GM19468 (cell line): ENCODE results near the gene COQ6.
"Not testable (repeated sequence)": the region's sequence is repeated elsewhere in the genome, so short reads cannot be mapped to it uniquely, and the experiment has no call there.

Source experiments
- ATAC-seq: cut with Tn5 transposase; IDR thresholded peaks from one replicate; pipeline ENCODE4 v1.9.1; 2021; ENCODE audit warnings: mild to moderate bottlenecking, moderate library complexity, moderate number of reproducible peaks; ENCODE audit not compliant: unreplicated experiment; ENCODE audit errors: extremely low read depth

COQ6 gene

DNA sequence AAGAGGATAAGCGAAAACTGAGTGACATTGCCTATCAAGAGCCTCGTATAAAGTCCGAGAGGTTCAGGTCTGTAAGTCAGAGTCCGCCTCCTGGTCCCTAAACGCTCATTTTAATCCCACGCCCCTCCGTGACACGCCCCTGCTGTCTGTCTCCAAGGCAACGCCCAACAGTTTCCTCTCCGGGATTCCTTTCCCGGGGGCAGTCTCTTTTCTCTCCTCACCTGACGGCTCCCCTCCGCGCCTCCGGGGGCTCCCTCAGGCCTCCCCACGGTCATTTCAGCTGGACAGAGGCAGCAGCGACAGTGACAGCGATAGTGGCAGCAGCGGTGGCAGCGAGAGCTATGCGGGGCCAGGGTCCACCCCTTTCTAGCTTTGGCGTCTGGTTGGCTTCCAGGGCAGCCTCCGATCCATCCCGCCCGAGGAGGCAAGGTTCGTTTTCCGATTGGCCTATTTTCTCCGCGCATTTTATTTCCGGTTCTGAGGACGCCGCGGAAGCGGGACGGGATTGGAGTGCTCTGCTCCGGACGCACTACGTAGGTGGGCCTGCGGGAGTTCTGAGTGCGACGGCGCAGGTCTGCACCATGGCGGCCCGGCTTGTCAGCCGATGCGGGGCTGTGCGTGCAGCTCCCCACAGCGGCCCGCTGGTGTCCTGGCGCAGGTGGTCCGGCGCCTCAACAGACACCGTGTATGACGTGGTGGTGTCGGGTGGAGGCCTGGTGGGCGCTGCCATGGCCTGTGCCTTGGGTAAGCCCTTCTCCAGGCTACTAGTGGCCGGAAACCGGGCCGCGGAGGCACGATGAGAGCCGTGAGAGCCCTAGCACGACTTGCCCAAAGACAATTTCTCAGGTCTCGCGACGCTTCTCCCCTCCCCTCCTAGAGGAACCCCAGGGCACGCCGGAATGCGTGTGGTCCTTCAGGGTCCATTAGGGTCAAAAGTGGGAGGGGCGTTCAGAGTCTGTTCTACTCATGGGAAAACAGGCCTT is at the start of gene COQ6, which contains the start of gene FAM161B:
COQ6 (plus strand) TSS at position 551 of the 983 bp plus-strand sequence; CDS start at position 582, 31 bp downstream.
FAM161B (minus strand) TSS at position 343 of the 983 bp plus-strand sequence; CDS start at position 275, 68 bp downstream.
- ATAC-seq = peak; percentile 94

DNA sequence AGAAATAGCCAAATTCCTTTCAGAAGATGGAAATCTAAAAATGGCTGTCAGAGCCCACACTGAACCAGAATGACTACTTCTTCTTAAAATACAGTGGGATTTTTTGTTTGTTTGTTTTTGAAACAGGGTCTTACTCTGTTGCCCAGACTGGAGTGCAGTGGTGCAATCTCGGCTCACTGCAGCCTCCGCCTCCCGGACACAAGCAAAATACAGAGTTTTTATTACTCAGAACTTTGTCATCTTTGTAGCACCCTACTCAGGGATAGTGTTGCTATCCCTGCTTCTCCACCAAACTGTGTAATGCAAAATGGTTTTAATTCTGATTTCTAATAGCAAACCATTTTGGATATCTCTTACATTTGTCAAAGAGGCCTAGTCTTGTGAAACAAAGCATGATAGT is 47.1 kb upstream of the COQ6 start:
- no peak for ATAC-seq

DNA sequence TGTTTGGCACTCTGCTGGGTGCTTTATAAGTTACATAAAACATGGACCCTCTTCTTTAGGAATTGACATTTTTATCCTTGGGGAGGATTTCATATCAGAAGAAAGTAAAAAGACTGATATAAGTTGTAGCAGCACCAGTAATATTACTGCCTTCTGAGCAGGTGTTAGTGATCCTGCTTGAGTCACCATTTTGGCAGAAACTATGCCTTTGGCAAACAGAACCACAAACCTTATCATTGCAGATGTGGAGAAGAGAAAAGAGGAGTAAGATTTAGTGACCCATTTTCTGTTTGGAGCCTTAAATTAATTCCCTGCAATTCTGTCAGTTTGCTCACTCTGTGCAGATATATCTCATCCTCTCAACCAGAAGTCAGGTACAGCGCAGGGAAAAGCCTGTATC is 40.4 kb upstream of the COQ6 start:
- ATAC-seq = no peak

DNA sequence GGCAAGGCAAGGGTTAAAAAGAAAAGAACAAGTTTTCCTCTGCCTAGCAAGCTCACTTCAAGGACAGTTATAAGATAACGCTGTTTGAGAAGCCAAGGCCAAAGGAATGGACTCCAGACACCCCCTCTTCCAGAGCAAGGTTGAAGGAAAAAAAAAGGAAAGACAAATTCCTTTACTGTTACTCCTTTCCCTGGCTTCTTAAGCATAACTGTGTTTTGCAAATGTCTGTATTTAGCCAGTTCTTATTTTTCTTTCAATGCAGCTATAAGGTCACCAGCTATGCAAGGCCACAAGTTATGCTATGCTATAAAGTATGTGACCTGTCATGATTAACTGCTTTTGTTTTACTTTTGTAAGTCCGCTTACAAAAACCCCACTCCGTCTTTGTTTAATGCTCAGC is 36.8 kb upstream of the COQ6 start:
- no peak for ATAC-seq

DNA sequence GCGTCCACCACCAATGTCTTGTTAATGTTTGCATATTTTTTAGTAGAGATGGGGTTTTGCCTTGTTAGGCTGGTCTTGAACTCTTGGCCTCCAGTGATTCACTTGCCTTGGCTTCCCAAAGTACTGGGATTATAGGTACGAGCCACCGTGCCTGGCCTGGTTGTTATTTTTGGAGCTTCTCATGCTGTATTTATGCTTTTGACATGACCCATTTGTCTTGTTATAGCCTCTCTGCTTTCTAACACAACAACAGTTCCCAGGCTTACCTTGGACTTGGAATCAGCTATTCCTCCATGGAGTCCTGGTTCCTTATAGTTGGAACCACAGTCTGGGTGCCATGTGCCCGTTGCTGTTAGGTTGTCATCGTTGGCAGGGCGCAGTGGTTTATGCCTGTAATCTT is 33.8 kb upstream of the COQ6 start:
- no peak for ATAC-seq

DNA sequence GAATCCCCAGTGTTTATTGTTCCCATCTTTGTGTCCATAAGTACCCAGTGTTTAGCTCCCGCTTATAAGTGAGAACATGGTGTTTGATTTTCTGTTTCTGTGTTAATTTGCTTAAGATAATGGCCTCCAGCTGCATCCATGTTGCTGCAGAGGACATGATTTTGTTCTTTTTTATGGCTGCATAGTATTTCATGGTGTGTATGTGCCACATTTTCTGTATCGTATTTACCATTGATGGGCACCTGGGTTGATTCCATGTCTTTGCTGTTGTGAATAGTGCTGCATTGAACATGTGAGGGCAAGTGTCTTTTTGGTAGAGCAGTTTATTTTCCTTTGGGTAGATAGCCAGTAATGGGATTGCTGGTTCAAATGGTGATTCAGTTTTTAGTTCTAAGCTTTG is 30.6 kb upstream of the COQ6 start:
- ATAC-seq = not testable (repeated sequence)

DNA sequence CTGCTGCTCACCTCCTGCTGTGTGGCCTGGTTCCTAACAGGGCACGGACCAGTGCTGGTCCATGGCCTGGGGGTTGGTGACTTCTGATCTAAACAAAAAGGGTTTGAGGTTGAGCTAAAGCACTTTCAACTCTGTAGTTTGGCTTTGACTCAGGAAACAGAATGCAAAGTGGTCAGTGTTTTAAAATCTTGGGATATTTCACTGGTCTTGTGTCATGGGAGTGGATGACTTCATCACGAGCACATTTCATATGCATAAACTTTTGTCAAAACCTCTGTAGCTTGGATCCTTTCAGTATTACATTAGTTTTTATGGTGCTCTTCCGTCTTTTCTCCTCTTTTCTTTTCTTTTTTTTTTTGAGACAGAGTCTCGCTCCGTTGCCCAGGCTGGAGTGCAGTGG is 25.8 kb upstream of the COQ6 start:
- no peak for ATAC-seq

DNA sequence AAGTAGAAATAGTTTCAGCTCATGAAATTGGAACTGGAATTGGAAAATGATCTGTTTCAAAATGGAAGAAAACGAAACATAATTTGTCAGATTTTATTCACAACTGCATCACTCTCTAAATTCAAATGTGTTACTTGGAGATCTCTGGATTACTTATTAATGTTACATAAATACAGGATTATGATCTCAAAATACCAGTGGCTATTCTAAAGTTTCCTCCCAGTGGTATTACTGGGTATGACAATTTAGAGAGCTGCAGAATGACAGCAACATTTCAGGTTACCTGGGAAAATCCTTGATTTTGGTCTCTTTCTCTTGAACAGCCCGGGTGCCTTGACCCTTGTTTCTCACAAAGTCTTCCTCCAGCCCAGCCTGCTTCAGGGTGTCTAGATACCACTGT is 14.4 kb upstream of the COQ6 start:
- ATAC-seq = no peak

DNA sequence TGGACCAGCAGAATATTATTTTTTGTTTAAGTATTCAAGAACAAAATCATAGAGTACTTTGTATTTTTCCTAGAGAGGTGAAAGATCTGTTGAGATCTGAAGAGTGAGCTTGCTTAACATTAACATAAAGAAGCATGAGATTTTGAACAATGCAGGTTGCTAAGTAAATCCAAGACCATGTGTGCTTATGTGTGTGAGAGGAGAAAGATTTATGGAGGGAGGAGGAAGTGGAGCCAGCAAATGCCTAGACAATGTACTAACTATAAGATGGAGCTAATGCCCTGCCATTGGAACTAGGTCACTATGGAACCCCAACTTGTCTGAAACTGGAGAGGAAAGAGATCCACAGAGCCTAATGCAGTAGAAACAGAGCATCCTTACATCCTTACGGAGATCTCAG is 13.6 kb upstream of the COQ6 start:
- no peak for ATAC-seq

DNA sequence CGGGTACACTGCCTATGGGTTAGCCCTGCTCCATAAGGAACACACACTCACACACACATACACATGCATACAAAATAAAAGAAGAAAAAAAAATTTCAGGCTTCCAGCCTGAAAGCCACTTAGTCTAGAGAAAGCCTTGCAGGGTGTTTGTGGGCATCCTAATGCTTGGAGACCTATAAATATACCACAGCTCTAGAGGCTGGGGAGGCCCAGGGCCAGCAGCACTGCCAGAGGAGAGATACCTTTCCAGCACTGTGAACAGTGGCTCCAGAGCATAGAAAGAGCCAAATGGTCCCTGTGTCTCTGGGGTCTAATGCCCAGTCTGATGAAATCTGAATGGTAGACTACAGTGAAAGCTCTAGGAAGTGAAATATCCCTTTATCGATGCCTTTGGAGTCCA is 13.1 kb upstream of the COQ6 start:
- no peak for ATAC-seq

DNA sequence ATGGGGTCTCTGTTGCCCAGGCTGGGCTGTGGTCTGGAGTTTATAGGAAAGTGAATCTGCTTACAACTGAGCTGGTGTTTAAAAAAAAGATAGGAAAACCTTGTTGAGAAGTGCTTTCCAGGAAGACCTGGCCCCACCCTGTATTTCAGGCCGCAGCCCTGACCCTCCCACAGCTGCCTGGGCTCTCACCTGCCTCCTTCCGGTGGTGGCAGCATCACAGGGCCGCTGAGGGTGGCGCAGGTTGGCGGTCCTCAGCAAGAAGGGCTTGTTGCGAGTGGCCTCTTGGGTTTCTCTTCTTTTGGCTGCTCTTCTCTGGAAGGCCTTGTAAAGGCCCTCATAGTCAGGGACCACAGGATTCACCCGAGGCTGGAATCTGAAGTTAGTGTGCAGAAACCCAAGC is 7.9 kb upstream of the COQ6 start:
- ATAC-seq = no peak

DNA sequence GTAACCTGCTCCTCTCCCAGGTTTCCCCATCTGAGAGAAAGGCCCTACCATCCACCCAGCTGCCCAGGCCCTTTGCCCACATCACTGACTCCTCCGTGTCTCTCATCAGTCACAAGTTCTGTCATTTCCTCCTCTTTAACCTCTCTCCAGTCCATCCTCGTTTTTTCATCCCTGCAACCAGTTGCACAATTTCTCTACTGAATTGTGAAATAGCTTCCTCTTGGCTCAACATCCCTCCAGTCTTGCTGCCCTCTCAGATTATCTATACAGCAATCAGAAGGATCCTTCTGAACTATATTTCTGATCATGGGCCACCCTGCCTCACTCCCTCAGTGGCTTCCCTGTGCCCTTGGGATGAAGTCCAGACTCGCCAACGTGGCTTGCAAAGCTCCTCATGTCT is 7.0 kb upstream of the COQ6 start:
- ATAC-seq = no peak

DNA sequence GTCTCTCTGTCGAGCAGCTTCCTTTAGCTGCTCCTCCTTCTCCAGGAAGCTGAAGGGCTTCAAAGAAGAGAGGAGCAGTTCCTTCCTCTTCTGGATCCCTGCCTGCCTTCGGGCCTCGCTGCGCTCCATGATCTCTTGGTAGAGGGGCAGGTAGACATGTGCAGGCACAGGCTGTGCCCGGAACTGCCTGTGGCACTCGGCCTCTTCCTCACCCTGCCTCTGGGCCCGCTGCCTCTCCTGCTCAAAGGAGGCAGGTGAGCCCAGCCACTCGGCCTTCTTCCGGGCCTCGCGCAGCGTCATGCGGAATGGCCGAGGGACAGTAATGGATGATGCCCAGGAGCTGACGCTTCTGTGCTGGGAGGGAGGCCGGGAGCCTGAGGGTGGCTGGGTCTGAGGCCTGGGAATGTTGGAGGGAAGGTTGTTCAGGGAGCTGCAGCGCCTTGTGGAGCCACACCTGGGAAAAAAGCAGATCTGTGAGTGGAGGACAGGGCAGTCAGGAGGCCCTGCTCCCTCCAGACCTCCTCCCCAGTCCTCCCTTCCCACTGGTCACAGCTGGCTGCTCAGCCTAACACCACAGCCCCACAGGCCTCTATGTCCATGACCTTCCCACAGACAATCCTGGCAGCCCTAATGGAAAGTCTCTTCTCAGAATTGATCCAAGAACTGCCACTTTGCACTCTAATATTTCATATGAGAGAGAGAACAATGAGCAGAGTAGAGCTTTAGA is 5.5 kb upstream of the COQ6 start:
- no peak for ATAC-seq

DNA sequence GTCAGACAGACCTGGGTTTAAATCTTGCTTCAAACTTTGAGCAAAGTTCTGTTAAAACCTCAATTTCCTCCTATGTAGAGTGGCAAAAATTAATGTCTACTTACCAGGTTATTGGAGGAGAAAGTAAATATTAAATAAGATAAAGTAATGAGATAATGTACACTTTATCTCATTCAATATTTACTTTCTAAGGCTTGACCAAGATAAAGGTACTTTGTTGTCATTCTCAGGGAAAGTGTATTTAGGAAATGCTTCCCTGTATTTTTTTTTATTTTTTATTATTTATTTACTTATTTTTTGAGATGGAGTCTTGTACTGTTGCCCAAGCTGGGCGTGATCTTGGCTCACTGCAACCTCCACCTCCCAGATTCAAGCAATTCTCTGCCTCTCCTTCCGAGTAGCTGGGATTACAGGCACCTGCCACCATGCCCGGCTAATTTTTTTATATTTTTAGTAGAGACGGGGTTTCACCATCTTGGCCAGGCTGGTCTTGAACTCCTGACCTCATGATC is 4.9 kb upstream of the COQ6 start:
- ATAC-seq = no peak

DNA sequence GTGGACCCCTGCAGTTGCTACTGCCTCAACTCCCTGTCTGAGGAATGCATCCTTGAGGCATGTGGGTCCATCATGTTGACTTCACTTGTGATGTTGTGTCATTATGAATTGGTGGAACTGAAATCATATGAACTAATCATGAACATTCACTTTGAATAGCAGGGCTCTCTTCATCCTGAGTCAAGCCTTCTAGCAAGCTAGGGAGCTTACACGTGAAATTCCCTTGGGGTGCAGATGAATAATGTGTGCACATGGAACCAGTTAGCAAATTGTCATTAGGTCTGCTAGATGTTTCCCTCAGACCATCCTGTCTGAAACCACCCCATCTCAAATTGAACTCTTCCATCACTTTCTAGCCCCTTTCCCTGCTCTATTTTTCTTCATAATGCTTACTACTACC is 3.6 kb downstream of the COQ6 start:
- no peak for ATAC-seq

DNA sequence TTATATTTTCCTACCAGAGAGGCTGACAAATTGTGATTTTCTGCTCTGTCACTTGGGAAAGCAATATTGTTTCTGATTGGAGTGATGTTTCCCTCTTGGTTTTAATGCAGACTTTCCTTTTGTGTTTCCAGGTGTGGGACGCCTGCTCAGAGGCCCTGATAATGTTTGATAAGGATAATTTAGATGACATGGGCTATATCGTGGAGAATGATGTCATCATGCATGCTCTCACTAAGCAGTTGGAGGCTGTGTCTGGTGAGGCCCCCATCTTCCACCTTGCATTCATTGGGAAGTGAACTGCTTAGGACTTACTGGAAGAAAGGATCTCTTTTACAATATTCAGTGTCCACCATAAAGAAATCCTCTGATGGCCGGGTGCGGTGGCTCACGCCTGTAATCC is 5.6 kb downstream of the COQ6 start:
- ATAC-seq = no peak

DNA sequence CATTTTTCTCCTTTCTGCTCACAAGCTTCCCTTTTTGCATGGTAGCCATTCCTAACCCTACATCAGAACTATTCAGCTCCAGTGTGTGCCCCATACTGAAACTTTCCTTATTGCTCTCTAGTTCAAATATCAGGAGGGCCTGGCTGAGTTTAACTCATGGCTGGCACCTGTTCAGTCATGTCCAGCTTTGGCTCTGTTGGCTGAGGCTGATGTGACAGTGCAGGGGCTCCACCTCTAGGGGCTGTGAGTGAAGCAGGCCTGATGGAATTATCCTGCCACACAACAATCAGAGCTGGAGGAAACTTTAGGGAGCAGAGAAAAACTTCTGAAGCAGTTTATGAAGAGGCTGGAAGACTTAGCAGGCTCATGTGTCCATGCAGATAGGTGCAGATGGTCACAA is 8.5 kb downstream of the COQ6 start:
- no peak for ATAC-seq

DNA sequence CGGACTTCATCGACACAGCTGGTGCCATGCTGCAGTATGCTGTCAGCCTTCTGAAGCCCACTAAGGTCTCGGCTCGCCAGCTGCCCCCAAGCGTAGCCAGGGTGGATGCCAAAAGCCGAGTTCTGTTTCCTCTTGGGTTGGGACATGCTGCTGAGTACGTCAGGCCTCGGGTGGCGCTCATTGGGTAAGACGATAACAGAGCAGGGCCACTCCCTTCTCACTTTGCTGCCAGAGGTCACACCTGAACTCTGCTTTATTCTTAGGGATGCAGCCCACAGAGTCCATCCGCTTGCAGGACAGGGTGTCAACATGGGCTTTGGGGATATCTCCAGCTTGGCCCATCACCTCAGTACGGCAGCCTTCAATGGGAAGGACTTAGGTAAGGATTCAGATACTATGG is 11.1 kb downstream of the COQ6 start:
- no peak for ATAC-seq

DNA sequence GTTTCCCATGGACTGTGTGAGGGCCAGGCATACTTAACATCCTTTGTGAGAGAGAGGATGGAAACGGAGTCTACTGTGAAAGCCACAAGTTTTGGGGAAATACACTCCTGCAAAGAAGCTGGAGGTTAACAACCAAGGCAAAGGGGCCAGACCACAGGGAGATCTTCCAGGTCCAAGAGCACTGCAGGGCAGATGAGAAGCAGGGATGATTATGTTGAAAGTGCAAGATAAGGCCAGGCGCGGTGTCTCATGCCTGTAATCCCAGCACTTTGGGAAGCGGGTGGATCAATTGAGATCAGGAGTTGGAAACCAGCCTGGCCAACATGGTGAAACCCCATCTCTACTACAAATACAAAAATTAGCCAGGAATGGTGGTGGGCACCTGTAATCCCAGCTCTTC is 15.1 kb downstream of the COQ6 start:
- ATAC-seq = no peak

DNA sequence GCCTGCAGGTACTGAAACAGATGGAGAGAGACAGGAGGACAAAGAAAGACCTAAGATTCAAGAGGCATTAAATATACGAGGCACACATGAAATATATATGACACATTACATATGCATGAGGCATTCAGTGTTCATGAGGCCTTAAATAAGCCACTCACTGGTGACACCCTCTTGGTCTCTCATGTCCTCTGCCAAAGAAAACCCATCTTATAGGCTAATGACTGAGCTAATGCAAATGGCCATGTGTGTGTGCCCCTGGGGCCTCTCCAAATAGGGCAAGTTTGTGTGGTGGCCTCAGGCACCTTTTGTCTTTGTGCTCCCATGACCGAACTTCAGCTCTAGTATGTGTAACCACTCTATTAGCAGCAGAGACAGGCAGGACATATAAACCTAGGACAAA is 18.8 kb downstream of the COQ6 start:
- ATAC-seq = no peak

DNA sequence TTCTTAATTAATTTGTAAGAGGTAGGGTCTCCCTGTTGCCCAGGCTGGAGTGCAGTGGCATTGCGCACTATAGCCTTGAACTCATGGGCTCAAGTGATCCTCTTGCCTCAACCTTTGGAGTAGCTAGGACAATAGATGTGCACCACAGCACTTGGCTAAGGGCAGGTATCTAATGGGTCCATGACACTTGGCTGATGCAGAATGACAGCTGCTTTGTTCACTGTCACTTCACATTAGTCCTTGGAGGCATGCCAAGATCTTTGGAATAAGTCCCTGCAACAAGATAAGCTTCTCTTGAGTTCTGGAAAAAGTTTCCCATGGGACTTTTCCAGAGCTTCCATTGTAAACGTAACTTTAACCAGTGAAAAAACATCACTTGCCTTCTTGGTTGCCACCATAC is 23.4 kb downstream of the COQ6 start:
- ATAC-seq = no peak
